ENCODE measurements around the gene PIGU.

PIGU gene

DNA sequence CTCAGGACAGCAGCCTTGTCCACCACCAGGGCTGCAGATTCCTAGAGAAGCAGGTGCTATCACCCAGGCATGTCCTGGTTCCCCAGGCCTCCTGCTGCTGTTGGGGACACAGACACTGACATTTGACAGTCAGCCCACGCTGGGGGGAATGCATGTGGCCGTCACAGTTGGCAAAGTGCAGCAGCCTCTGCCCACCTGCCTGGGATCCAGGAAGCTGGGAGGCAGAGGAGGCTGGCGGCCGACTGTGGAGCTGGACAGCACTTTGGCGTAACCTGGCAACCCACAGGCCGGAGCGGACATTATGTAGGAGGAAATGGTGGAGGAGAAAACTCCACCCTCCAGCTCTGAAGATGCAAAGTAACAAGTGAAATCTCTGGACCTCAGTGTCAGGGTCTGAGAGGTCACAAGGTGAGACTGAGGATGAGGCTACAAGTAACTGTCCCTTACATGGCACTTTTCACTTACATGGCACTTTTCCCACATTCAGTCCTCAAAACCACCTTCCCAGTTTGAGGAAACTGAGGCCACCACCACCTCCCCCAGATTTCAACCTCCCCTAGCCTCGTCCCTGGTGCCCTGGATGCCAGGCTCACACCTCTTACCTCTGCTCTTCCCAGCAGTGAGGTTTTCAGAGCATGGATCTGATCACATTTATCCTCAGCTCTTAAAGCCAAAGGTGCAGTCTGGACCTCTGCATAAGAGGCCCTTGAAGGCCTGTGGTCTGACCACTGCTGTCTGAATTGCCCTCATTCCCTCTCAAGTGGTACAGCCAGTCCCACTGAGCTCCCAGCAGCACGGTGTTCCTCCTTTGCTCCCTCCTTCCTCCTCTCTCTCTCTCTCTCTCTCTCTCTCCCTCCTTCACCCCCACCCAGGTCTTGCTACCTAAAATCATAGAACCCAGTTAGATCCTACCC, 109.7 kb downstream of the PIGU start:
- ChIA-PET POLR2A (ENCODE audit: low non-redundant PET) (interaction anchor here (0.7 kb wide), 1 partner anchor 377 kb away, joined by 3 read pairs; no protein-coding TSS in a partner anchor), CTCF (interaction anchor here (1.3 kb wide), 1 partner anchor 9 kb away, joined by 4 read pairs; the partner anchor contains the start of gene MAP1LC3A)
- H3K27ac ChIP-seq: no peak overlapping the region
- TF ChIP-seq, protein P1, sequence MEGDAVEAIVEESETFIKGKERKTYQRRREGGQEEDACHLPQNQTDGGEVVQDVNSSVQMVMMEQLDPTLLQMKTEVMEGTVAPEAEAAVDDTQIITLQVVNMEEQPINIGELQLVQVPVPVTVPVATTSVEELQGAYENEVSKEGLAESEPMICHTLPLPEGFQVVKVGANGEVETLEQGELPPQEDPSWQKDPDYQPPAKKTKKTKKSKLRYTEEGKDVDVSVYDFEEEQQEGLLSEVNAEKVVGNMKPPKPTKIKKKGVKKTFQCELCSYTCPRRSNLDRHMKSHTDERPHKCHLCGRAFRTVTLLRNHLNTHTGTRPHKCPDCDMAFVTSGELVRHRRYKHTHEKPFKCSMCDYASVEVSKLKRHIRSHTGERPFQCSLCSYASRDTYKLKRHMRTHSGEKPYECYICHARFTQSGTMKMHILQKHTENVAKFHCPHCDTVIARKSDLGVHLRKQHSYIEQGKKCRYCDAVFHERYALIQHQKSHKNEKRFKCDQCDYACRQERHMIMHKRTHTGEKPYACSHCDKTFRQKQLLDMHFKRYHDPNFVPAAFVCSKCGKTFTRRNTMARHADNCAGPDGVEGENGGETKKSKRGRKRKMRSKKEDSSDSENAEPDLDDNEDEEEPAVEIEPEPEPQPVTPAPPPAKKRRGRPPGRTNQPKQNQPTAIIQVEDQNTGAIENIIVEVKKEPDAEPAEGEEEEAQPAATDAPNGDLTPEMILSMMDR (conservative IDR thresholded peaks at IDR 0.05; ENCODE audit: low read depth): no peak
- no peak for DNase-seq (ENCODE audit: low spot score)

DNA sequence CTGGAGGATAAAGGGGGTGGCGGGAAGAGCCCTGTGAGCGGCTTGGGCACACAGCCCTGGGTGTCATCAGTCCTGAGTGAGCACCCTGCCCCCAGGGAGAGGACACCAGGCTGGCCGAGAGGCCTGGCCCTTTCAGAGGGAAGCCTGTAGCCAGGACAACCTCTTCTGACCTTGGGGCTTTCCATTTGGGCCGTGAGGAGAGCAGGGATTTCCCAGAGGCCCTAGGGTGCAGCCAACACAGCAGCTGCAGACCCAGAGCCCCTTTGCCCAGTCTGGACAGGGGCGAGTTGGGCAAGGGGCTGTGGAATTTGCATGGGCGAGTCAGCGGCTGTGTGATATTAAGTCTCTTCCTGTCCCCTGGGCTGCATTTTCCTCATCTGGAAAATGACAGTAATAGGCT, 112.1 kb downstream of the PIGU start:
- CTCF ChIA-PET: interaction anchor here (0.6 to 1.7 kb wide), 2 partner anchors 8 to 526 kb away, joined by 4 to 5 read pairs; no protein-coding TSS in a partner anchor
- DNase-seq (ENCODE audit: low spot score): no peak
- POLR2A ChIA-PET (ENCODE audit: low non-redundant PET): no interaction called here
- TF ChIP-seq, protein P1 (conservative IDR thresholded peaks at IDR 0.05; ENCODE audit: low read depth): no peak
- peak overlapping the region; percentile 36 for H3K27ac ChIP-seq

DNA sequence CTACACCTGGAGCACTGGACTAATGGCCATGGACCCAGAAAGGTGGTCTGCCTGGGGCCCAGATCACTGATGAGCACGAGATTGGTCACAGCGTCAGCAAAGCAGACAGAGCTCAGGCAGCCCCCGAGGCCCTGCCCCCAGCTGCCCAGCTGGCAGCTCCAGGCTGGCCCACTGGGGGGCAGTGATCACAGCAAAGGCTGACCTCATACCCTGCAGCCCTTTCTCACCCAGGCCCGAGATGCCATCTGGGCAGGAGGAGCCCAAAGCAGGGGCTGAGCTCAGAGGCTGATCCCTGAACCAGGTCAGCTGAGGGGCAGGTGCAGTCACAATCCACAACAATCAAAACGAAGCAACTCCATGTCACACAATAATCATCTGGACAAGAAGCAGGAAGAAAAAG, 114.3 kb downstream of the PIGU start:
- TF ChIP-seq, protein P1 (conservative IDR thresholded peaks at IDR 0.05; ENCODE audit: low read depth): no peak; the same call in 1 of the 2 replicates
- H3K27ac ChIP-seq: peak overlapping the region; percentile 74; the same call in 1 of the 2 replicates
- POLR2A ChIA-PET (ENCODE audit: low non-redundant PET): no interaction called here
- DNase-seq (ENCODE audit: low spot score): no peak
- CTCF ChIA-PET: interaction anchor here (0.9 to 2.0 kb wide), 2 partner anchors 48 to 250 kb away, joined by 4 to 9 read pairs; no protein-coding TSS in a partner anchor

DNA sequence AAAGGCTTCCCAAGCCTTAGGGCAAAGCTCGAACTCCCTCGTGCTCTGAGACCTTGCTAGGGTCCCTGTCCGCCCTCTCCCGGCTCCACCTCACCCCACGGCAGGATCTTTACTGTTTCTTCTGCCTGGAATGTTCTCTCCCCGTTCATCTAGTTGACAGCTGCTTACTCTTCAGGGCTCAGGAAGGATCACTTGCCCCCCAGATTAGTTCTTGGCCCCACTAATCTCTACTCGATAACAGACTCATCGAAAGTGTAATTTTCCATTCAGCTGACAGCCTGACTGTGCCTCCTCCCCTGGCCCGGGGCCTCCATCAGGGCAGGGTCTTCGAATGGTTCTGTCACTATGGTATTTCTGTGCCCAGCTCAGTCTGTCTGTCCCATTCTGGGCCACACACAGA, 115.2 kb downstream of the PIGU start:
- ChIA-PET CTCF (interaction anchor here (0.5 to 2.0 kb wide), 5 partner anchors 17 to 308 kb away, joined by 3 to 9 read pairs (median 4); no protein-coding TSS in a partner anchor), POLR2A (ENCODE audit: low non-redundant PET) (interaction anchor here (1.2 kb wide), 1 partner anchor 45 kb away, joined by 3 read pairs; the partner anchor contains the start of gene DYNLRB1)
- TF ChIP-seq, protein P1 (conservative IDR thresholded peaks at IDR 0.05; ENCODE audit: low read depth): no peak
- no peak for DNase-seq (ENCODE audit: low spot score)
- H3K27ac ChIP-seq: peak overlapping the region; percentile 74

DNA sequence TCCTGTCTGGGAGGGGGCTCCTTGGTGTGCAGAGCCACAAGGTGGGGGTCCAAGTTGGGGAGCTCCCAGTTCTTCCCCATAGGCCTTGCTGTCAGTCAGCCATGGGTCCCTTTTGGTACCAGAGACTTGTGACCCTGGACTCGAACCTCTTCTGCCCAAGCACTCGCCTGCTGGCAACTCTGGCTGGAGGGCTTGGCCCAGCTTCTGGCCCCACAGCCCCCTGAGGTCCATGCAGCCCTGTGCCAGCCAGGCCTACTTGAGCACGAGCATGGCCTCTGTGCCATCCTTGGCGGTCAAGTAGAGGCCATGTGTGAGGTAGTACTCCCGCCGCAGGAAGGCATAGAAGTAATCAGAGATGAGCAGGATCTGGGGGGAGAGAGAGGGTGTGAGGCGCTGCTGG, 116.3 kb downstream of the PIGU start:
- TF ChIP-seq, protein P1 (conservative IDR thresholded peaks at IDR 0.05; ENCODE audit: low read depth): no peak
- peak overlapping the region; percentile 74 for H3K27ac ChIP-seq
- DNase-seq (ENCODE audit: low spot score): no peak
- ChIA-PET POLR2A (ENCODE audit: low non-redundant PET) (no interaction called here), CTCF (no interaction called here)

DNA sequence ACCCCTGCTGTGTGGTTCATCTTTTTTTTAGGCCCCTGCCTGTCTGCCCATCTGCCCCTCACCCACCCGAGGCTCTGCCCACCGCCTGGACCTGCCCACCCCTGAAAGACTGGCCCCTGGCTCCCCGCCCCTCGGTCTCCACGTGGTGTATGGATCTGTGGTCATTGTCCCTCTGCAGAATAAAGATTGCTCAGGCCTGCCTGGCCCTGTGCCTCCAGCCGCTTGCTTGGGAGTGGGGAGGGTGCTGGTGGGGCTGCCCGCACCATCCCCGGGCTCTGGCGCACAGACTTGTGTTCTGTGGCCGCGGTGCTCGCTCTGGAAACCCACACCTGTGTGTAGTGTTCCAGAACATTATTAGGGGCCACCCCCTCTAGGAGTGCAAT, 116.8 kb downstream of the PIGU start:
- ChIA-PET CTCF (interaction anchor here (0.6 kb wide), 2 partner anchors 142 to 143 kb away, joined by 4 to 5 read pairs; no protein-coding TSS in a partner anchor), POLR2A (ENCODE audit: low non-redundant PET) (no interaction called here)
- peak overlapping the region; percentile 74 for H3K27ac ChIP-seq
- no peak for DNase-seq (ENCODE audit: low spot score)
- TF ChIP-seq, protein P1 (conservative IDR thresholded peaks at IDR 0.05; ENCODE audit: low read depth): no peak

Data from RWPE1 (cell line).